K562 (cell line): ENCODE results near the gene UBE2I. TPM values are rescaled to one million over a fixed set of nuclear protein-coding genes. Genes with fewer than 3 reads are reported as not detected.
A peak's percentile ranks its signal among the peaks of the same experiment; 100 is the strongest.

Experiments used
- E2F3 ChIP-seq: fragments of 250-450 bp; sonication (Bioruptor Pico); IDR thresholded peaks from 2 replicates; pipeline ENCODE4 v1.4.0; 2020; ENCODE audit warnings: mild to moderate bottlenecking
- FOXK1 ChIP-seq: sonication (generic); formaldehyde crosslinking; IDR thresholded peaks from 2 replicates; pipeline ENCODE4 v1.8.0; 2022; ENCODE audit warnings: missing genetic modification reagents, mild to moderate bottlenecking, borderline replicate concordance
- POLR2G ChIP-seq: fragments of 200-400 bp; formaldehyde crosslinking; IDR thresholded peaks from 2 replicates; pipeline ENCODE4 v1.6.1; 2017; ENCODE audit warnings: low read depth, mild to moderate bottlenecking, antibody characterized with exemption, low read length, moderate library complexity
- RBFOX2 ChIP-seq: fragments of 200-400 bp; formaldehyde crosslinking; IDR thresholded peaks from 2 replicates; pipeline ENCODE4 v1.6.1; 2017; ENCODE audit warnings: low read depth, mild to moderate bottlenecking, low read length, moderate library complexity
- RBM22 ChIP-seq: fragments of 200-400 bp; formaldehyde crosslinking; IDR thresholded peaks from 2 replicates; pipeline ENCODE4 v1.6.1; 2018; ENCODE audit warnings: low read length, low read depth; ENCODE audit not compliant: poor library complexity, severe bottlenecking
- SETDB1 ChIP-seq: IDR thresholded peaks from one replicate; pipeline ENCODE4 v1.6.1; 2012; ENCODE audit warnings: low read length, control low read depth, inconsistent platforms
- ZNF318 ChIP-seq, 2 experiments: fragments of 450-650 bp; IDR thresholded peaks; 2 replicates each; pipeline ENCODE4 v1.6.1; 2016; ENCODE audit warnings: mild to moderate bottlenecking in 2 of 2, borderline replicate concordance in 1 of 2, low read depth in 1 of 2, moderate library complexity in 1 of 2
- polyA plus RNA-seq, 8 experiments: library from polyadenylated mRNA; depleted of rRNA in 4 of 8; stranded (reverse) in 5 of 8; unstranded in 3 of 8; fragments of >200 nt; fragmentation: Nextera tagmentation in 2 of 8; fragmentation: Illumina TruSeq in 1 of 8; extraction: Ambion mirVana in 2 of 8; extraction: Trizol in 1 of 8; gene quantifications; 2 replicates each; pipeline versions ENCODE4 v1.2.1 to v1.2.3, GENCODE V29; 2011 to 2014; ENCODE audit warnings: inconsistent platforms in 1 of 8, missing spikeins in 1 of 8
- total RNA-seq, 7 experiments: library from RNA; depleted of rRNA in 6 of 7; stranded (reverse); fragments of >200 nt in 6 of 7; fragmentation: Illumina TruSeq in 2 of 7; extraction: Trizol in 2 of 7; gene quantifications; 2 replicates each; pipeline versions ENCODE4 v1.2.1 to v1.2.3, GENCODE V29; 2011 to 2021; ENCODE audit warnings: low replicate concordance in 1 of 7

UBE2I gene
- total and polyA plus RNA-seq, 9 of the 15 experiments (the other 6 are each of a cell fraction or from before 2014, with no cell fraction given) = 36.6 to 254 (median 104) TPM

GRCh38 chr16:1319041-1319440 lies 9.6 kb downstream of the UBE2I start (continued):
- TF ChIP-seq ZNF318 (IDR thresholded peaks at IDR 0.05; ENCODE audit: borderline replicate concordance in 1 of 2, low read depth in 1 of 2) = no peak
- no peak for TF ChIP-seq E2F3 (CRISPR knock-in tag)
- peak; percentile 73 for TF ChIP-seq RBM22
- TF ChIP-seq RBFOX2 = peak; percentile 66
- TF ChIP-seq SETDB1 = no peak
- no peak for TF ChIP-seq FOXK1 (CRISPR knock-in tag)
- peak; percentile 79 for TF ChIP-seq POLR2G
